ENCODE data around the gene MTOR. TPM values are rescaled to one million over a fixed set of nuclear protein-coding genes. Genes with fewer than 3 reads are reported as not detected.

Gene MTOR
- total RNA-seq, 4 donors from 2014 or later: 32.9 to 43.7 (median 39.3) TPM

GRCh38 chr1:11294951-11295350 lies 32.6 kb upstream of the MTOR start:
- no peak overlapping the region for H3K4me3 ChIP-seq
- H3K9me3 ChIP-seq: no peaks in the 10 kb centered on the region
- H3K36me3 ChIP-seq: peaks cover 27% of the 10 kb centered on the region
- WGBS: 76% methylated on average over 8 of the region's 8 CpGs
- TF ChIP-seq EP300 (IDR thresholded peaks at IDR 0.05) (no peak), POLR2AphosphoS5 (IDR thresholded peaks at IDR 0.05) (no peak), POLR2A (IDR thresholded peaks at IDR 0.05) (no peak)
- TF ChIP-seq, protein P1, sequence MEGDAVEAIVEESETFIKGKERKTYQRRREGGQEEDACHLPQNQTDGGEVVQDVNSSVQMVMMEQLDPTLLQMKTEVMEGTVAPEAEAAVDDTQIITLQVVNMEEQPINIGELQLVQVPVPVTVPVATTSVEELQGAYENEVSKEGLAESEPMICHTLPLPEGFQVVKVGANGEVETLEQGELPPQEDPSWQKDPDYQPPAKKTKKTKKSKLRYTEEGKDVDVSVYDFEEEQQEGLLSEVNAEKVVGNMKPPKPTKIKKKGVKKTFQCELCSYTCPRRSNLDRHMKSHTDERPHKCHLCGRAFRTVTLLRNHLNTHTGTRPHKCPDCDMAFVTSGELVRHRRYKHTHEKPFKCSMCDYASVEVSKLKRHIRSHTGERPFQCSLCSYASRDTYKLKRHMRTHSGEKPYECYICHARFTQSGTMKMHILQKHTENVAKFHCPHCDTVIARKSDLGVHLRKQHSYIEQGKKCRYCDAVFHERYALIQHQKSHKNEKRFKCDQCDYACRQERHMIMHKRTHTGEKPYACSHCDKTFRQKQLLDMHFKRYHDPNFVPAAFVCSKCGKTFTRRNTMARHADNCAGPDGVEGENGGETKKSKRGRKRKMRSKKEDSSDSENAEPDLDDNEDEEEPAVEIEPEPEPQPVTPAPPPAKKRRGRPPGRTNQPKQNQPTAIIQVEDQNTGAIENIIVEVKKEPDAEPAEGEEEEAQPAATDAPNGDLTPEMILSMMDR (IDR thresholded peaks at IDR 0.05): no peak
- DNase-seq (ENCODE audit: low spot score in 2 of 2): no peak
- H3K27me3 ChIP-seq: no peaks in the 10 kb centered on the region
- no peaks in the 10 kb centered on the region for H3K4me1 ChIP-seq
- H3K27ac ChIP-seq: no peak overlapping the region

GRCh38 chr1:11293856-11294255 lies 31.5 kb upstream of the MTOR start:
- no peaks in the 10 kb centered on the region for H3K4me1 ChIP-seq
- H3K9me3 ChIP-seq: no peaks in the 10 kb centered on the region
- TF ChIP-seq, protein P1 (IDR thresholded peaks at IDR 0.05): no peak
- TF ChIP-seq EP300 (IDR thresholded peaks at IDR 0.05): no peak
- TF ChIP-seq POLR2A (IDR thresholded peaks at IDR 0.05): no peak
- TF ChIP-seq POLR2AphosphoS5 (IDR thresholded peaks at IDR 0.05): no peak
- H3K36me3 ChIP-seq: peaks cover 36% of the 10 kb centered on the region
- WGBS: 87% methylated on average over 6 of the region's 6 CpGs
- DNase-seq (ENCODE audit: low spot score in 2 of 2): no peak
- no peak overlapping the region for H3K4me3 ChIP-seq
- no peaks in the 10 kb centered on the region for H3K27me3 ChIP-seq
- no peak overlapping the region for H3K27ac ChIP-seq

- Histone ChIP-seq H3K27me3 (no peaks in the 10 kb centered on the region), H3K4me3 (no peak overlapping the region), H3K9me3 (no peaks in the 10 kb centered on the region), H3K27ac (no peak overlapping the region), H3K4me1 (no peaks in the 10 kb centered on the region), H3K36me3 (peaks cover 56% of the 10 kb centered on the region)
- 83% methylated on average over 2 of the region's 2 CpGs for WGBS
- DNase-seq (ENCODE audit: low spot score in 2 of 2): no peak
- no peak for TF ChIP-seq EP300 (IDR thresholded peaks at IDR 0.05)
- TF ChIP-seq, protein P1 (IDR thresholded peaks at IDR 0.05): no peak
- TF ChIP-seq POLR2AphosphoS5 (IDR thresholded peaks at IDR 0.05): no peak
- TF ChIP-seq POLR2A (IDR thresholded peaks at IDR 0.05): no peak
These were observed 28.7 kb upstream of the MTOR start for GRCh38 chr1:11291049-11291448.

- WGBS: 94% methylated on average over 5 of the region's 5 CpGs
- no peak overlapping the region for H3K4me3 ChIP-seq
- H3K27me3 ChIP-seq: no peaks in the 10 kb centered on the region
- no peaks in the 10 kb centered on the region for H3K9me3 ChIP-seq
- no peak for DNase-seq (ENCODE audit: low spot score in 2 of 2)
- H3K27ac ChIP-seq: no peak overlapping the region
- peaks cover 47% of the 10 kb centered on the region for H3K36me3 ChIP-seq
- no peak for TF ChIP-seq POLR2AphosphoS5 (IDR thresholded peaks at IDR 0.05)
- no peaks in the 10 kb centered on the region for H3K4me1 ChIP-seq
These were observed 26.7 kb upstream of the MTOR start for GRCh38 chr1:11289064-11289463.

GRCh38 chr1:11286735-11287410 lies 24.5 kb upstream of the MTOR start:
- TF ChIP-seq, protein P1 (IDR thresholded peaks at IDR 0.05): no peak
- TF ChIP-seq EP300 (IDR thresholded peaks at IDR 0.05): no peak
- TF ChIP-seq POLR2A (IDR thresholded peaks at IDR 0.05): no peak
- no peak overlapping the region for H3K27ac ChIP-seq
- H3K36me3 ChIP-seq: peaks cover 41% of the 10 kb centered on the region
- no peaks in the 10 kb centered on the region for H3K27me3 ChIP-seq
- WGBS: 90% methylated on average over 3 of the region's 3 CpGs
- no peaks in the 10 kb centered on the region for H3K9me3 ChIP-seq
- no peak for DNase-seq (ENCODE audit: low spot score in 2 of 2)
- peaks cover 3% of the 10 kb centered on the region for H3K4me1 ChIP-seq
- H3K4me3 ChIP-seq: no peak overlapping the region

Data from suprapubic skin (tissue), 4 donors.